Brain microvascular endothelial cell (primary cell): ENCODE results near the gene POFUT2.

Source experiments
- DNase-seq: peaks from one replicate; pipeline ENCODE4 v3.0.0-alpha.2; 2020
- H3K27ac ChIP-seq: fragments of 250-450 bp; sonication (Bioruptor Pico); 2 replicates; pipeline ENCODE4 v1.5.1; 2020; ENCODE audit warnings: mild to moderate bottlenecking, moderate library complexity
- H3K27me3 ChIP-seq: fragments of 250-450 bp; sonication (Bioruptor Pico); replicated peaks from 2 replicates; pipeline ENCODE4 v1.5.1; 2020; ENCODE audit warnings: mild to moderate bottlenecking
- H3K36me3 ChIP-seq: fragments of 250-450 bp; sonication (Bioruptor Pico); replicated peaks from 2 replicates; pipeline ENCODE4 v1.5.1; 2020; ENCODE audit warnings: mild to moderate bottlenecking
- H3K4me3 ChIP-seq: 2 replicates; pipeline ENCODE4 v1.5.1; 2011; ENCODE audit warnings: low read depth, mild to moderate bottlenecking, control low read depth, low read length, moderate library complexity
- in situ Hi-C: cut with HindIII; loops from 2 replicates; pipeline ENCODE4 v1.10.0; 2017; ENCODE audit warnings: low sequenced_read_pairs, low pct_ligation_motif_present
- TF ChIP-seq, protein P1 (sequence below): IDR thresholded peaks from 2 replicates; pipeline ENCODE4 v1.5.1; 2011; ENCODE audit warnings: low read depth, mild to moderate bottlenecking, moderate library complexity, low read length, control low read depth, inconsistent platforms; ENCODE audit errors: missing control alignments

Gene POFUT2

DNA sequence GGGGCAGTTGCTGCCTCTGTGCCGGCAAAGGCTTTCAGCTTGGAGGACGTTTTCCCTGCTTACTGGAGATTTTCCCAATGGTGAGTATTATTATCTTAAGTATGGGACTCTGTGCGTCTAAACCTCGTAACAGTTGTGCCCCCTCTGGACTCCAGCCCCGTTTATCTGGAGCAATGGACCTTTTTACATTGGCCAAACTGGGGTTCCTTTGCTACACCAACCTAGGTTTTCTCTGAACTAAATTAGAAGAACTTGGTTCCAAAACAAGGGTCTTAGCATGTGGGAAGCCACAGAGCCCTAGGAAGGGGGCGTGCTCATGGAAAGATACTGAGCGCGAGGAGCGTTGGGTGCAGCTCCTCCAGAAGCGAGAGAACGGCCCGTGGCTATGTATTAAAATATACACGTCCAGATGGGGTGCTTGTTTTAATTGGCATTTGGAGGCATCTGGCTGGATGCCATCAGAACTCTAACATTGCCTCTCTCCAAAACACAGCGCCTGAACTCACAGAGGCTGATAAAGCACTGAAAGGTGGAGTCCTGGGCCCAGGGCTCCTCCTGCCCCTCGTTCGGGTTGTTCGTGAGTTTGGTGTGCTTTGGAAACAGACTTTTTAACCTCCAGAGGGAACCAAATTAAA lies 28.4 kb downstream of the POFUT2 start:
- DNase-seq, result no peak
- TF ChIP-seq, protein P1, sequence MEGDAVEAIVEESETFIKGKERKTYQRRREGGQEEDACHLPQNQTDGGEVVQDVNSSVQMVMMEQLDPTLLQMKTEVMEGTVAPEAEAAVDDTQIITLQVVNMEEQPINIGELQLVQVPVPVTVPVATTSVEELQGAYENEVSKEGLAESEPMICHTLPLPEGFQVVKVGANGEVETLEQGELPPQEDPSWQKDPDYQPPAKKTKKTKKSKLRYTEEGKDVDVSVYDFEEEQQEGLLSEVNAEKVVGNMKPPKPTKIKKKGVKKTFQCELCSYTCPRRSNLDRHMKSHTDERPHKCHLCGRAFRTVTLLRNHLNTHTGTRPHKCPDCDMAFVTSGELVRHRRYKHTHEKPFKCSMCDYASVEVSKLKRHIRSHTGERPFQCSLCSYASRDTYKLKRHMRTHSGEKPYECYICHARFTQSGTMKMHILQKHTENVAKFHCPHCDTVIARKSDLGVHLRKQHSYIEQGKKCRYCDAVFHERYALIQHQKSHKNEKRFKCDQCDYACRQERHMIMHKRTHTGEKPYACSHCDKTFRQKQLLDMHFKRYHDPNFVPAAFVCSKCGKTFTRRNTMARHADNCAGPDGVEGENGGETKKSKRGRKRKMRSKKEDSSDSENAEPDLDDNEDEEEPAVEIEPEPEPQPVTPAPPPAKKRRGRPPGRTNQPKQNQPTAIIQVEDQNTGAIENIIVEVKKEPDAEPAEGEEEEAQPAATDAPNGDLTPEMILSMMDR, result no peak
- Histone ChIP-seq H3K27ac (no peak overlapping the region), H3K4me3 (no peak overlapping the region), H3K36me3 (peaks cover 14% of the 10 kb centered on the region), H3K27me3 (peaks cover 8% of the 10 kb centered on the region)
- in situ Hi-C loops, result no loop called here

GRCh38 chr21:45258466-45258865 lies 29.2 kb downstream of the POFUT2 start:
- TF ChIP-seq, protein P1, result no peak
- H3K27ac ChIP-seq, result no peak overlapping the region
- in situ Hi-C loops, result no loop called here
- no peak overlapping the region for H3K4me3 ChIP-seq
- DNase-seq, result no peak
- peaks cover 6% of the 10 kb centered on the region for H3K36me3 ChIP-seq
- peaks cover 8% of the 10 kb centered on the region for H3K27me3 ChIP-seq

GRCh38 chr21:45257673-45258341 lies 29.9 kb downstream of the POFUT2 start:
- DNase-seq, result no peak
- TF ChIP-seq, protein P1, result no peak

DNA sequence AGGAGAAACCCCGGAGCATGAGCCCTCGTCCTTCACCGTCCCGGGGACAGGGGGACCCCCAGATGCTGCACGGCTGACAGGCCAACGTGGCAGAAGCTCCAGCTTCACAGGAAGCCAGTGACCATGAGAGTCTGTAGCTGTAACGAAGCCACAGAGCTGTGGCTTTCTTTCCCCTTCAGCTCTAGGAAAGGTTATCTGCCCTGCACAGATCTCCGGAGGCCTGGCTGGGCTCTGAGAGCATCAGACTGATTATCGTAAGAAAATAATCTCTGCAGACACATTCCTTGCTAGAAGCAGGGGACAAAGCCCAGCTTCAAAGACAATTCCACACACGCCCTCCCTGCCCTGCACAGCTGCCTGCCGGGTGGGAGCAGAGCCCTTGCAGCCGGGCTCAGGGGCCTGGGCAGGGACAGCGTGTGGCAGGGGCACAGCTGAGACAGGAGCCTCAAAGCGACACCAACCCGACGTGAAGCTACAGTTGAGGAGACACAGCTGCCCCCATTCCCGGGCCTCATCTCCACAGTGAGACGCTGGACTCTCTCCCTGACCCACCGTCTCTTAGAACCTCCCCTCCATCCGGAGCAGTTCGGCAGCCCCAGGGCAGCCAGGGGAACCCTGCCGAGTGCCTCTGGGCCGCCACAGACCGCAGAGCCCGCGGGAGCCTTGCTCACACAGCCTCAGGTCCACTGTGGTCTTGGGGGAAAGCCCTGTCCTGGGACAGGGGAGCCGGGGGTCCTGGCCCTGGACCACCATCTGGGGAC lies 30.6 kb downstream of the POFUT2 start:
- Histone ChIP-seq H3K27me3 (peaks cover 8% of the 10 kb centered on the region), H3K36me3 (no peaks in the 10 kb centered on the region), H3K4me3 (no peak overlapping the region), H3K27ac (no peak overlapping the region)
- TF ChIP-seq, protein P1, result no peak
- in situ Hi-C loops, result no loop called here
- DNase-seq, result no peak

More at GRCh38 chr21:45257673-45258341, 29.9 kb downstream of the POFUT2 start:
- peaks cover 8% of the 10 kb centered on the region for H3K27me3 ChIP-seq
- H3K4me3 ChIP-seq, result no peak overlapping the region
- in situ Hi-C loops, result no loop called here
- H3K36me3 ChIP-seq, result no peaks in the 10 kb centered on the region
- H3K27ac ChIP-seq, result no peak overlapping the region

DNA sequence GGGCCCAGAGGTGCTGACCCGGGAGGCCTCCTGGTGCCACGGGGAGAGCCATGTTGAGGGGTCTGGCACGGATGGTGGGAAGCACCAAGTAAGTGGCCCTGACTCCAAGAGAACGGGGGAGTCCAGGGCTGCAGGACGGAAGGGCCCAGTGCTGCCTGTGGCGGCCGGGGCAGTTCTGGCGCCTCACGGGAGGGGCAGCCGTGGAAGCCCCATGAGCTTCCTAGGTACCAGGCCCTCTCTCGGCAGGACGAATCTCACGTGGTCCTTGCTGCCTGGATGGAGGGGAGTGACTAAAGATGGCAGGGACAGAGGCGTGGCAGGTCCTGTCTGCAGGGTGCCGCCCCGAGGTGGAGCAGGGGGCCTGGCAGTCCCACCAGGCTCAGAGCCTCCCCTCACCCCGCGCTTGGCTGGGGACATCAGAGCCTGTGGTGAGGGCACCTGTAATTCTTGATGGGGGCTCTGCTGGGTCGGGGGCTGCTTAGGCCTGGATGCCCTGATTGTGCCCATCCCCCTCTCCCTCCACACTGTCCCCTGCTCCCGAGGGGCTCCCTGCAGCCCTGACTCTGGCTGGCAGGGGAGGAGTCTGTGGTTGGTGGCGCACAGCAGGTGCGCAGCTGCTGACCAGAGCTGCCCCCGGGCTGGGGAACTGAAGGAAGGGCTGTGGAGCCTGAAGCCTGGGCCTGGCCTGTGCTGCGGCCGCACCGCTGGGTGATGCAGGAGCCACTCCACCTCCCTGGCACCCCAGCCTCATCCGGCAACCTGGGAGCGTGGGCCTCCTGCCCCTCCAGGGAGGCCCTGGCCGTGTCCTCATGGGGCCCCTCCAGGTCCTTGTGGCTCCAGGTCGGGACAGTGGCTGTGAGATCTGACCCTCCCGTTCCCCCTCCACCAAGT lies 31.4 kb downstream of the POFUT2 start:
- Histone ChIP-seq H3K4me3 (no peak overlapping the region), H3K27me3 (peaks cover 8% of the 10 kb centered on the region), H3K36me3 (no peaks in the 10 kb centered on the region), H3K27ac (no peak overlapping the region)
- DNase-seq, result no peak
- in situ Hi-C loops, result no loop called here
- TF ChIP-seq, protein P1, result no peak
